Measurements from ENCODE around the gene TTBK1. TPM values are rescaled to one million over a fixed set of nuclear protein-coding genes. Genes with fewer than 3 reads are reported as not detected.

Gene TTBK1
- polyA plus RNA-seq, 1 donor from 2014 or later, result 4.2 TPM

- Histone ChIP-seq H3K27ac (ENCODE audit: low read length) (no peak overlapping the region), H3K79me2 (replicated peaks; ENCODE audit: insufficient read depth, low read length) (no peaks in the 10 kb centered on the region), H3F3A (ENCODE audit: insufficient read depth, low read length, poor library complexity, severe bottlenecking) (no peaks in the 10 kb centered on the region), H3K36me3 (ENCODE audit: insufficient read depth, low read length) (no peaks in the 10 kb centered on the region), H3K4me2 (ENCODE audit: low read length) (no peak overlapping the region), H4K20me1 (ENCODE audit: insufficient read depth) (no peaks in the 10 kb centered on the region), H3K4me3 (ENCODE audit: low read length) (no peak overlapping the region), H2AFZ (ENCODE audit: low read depth, low read length) (no peak overlapping the region), H3K27me3 (ENCODE audit: insufficient read depth, low read depth, low read length) (no peaks in the 10 kb centered on the region), H3K9me2 (ENCODE audit: insufficient read depth, low read length) (no peaks in the 10 kb centered on the region), H3K9ac (ENCODE audit: low read length) (no peak overlapping the region), H3K9me3 (ENCODE audit: low read length) (no peaks in the 10 kb centered on the region)
- TF ChIP-seq MXI1 (conservative IDR thresholded peaks at IDR 0.05; ENCODE audit: poor library complexity, severe bottlenecking) (no peak), POLR2AphosphoS5 (IDR thresholded peaks at IDR 0.05) (no peak), TAF1 (IDR thresholded peaks at IDR 0.05; ENCODE audit: low read depth) (no peak)
Observed at GRCh38 chr6:43282060-43282459, 38.8 kb downstream of the TTBK1 start.

GRCh38 chr6:43282636-43283513 is 39.6 kb downstream of the TTBK1 start:
- Histone ChIP-seq H3K4me2 (ENCODE audit: low read length) (no peak overlapping the region), H2AFZ (ENCODE audit: low read depth, low read length) (no peak overlapping the region), H3K36me3 (ENCODE audit: insufficient read depth, low read length) (no peaks in the 10 kb centered on the region), H4K20me1 (ENCODE audit: insufficient read depth) (no peaks in the 10 kb centered on the region), H3K9ac (ENCODE audit: low read length) (no peak overlapping the region), H3F3A (ENCODE audit: insufficient read depth, low read length, poor library complexity, severe bottlenecking) (no peaks in the 10 kb centered on the region), H3K27me3 (ENCODE audit: insufficient read depth, low read depth, low read length) (no peaks in the 10 kb centered on the region), H3K9me3 (ENCODE audit: low read length) (no peaks in the 10 kb centered on the region), H3K9me2 (ENCODE audit: insufficient read depth, low read length) (no peaks in the 10 kb centered on the region), H3K79me2 (replicated peaks; ENCODE audit: insufficient read depth, low read length) (no peaks in the 10 kb centered on the region), H3K27ac (ENCODE audit: low read length) (no peak overlapping the region), H3K4me3 (ENCODE audit: low read length) (no peak overlapping the region)
- TF ChIP-seq TAF1 (IDR thresholded peaks at IDR 0.05; ENCODE audit: low read depth) (no peak), CTCF (IDR thresholded peaks at IDR 0.05; ENCODE audit: poor library complexity, severe bottlenecking) (no peak), SMC3 (conservative IDR thresholded peaks at IDR 0.05; ENCODE audit: poor library complexity) (no peak), REST (IDR thresholded peaks at IDR 0.05; ENCODE audit: borderline replicate concordance) (no peak), POLR2AphosphoS5 (IDR thresholded peaks at IDR 0.05) (no peak), RAD21 (conservative IDR thresholded peaks at IDR 0.05) (no peak), MXI1 (conservative IDR thresholded peaks at IDR 0.05; ENCODE audit: poor library complexity, severe bottlenecking) (no peak)

- no peaks in the 10 kb centered on the region for H3K36me3 ChIP-seq (ENCODE audit: insufficient read depth, low read length)
- no peak overlapping the region for H3K9ac ChIP-seq (ENCODE audit: low read length)
- no peaks in the 10 kb centered on the region for H3K79me2 ChIP-seq (replicated peaks; ENCODE audit: insufficient read depth, low read length)
- H3K4me2 ChIP-seq (ENCODE audit: low read length), result no peak overlapping the region
- H2AFZ ChIP-seq (ENCODE audit: low read depth, low read length), result no peak overlapping the region
- H3K27ac ChIP-seq (ENCODE audit: low read length), result no peak overlapping the region
- H4K20me1 ChIP-seq (ENCODE audit: insufficient read depth), result no peaks in the 10 kb centered on the region
- no peak overlapping the region for H3K4me3 ChIP-seq (ENCODE audit: low read length)
- no peaks in the 10 kb centered on the region for H3K27me3 ChIP-seq (ENCODE audit: insufficient read depth, low read depth, low read length)
- no peaks in the 10 kb centered on the region for H3K9me2 ChIP-seq (ENCODE audit: insufficient read depth, low read length)
- no peaks in the 10 kb centered on the region for H3F3A ChIP-seq (ENCODE audit: insufficient read depth, low read length, poor library complexity, severe bottlenecking)
- no peaks in the 10 kb centered on the region for H3K9me3 ChIP-seq (ENCODE audit: low read length)
- TF ChIP-seq REST (IDR thresholded peaks at IDR 0.05; ENCODE audit: borderline replicate concordance) (no peak), CTCF (IDR thresholded peaks at IDR 0.05; ENCODE audit: poor library complexity, severe bottlenecking) (no peak), RAD21 (conservative IDR thresholded peaks at IDR 0.05) (no peak), POLR2AphosphoS5 (IDR thresholded peaks at IDR 0.05) (no peak), TAF1 (IDR thresholded peaks at IDR 0.05; ENCODE audit: low read depth) (no peak), EZH2 (IDR thresholded peaks at IDR 0.05; ENCODE audit: borderline replicate concordance, insufficient read depth, low read length, poor library complexity, severe bottlenecking) (no peak), SMC3 (conservative IDR thresholded peaks at IDR 0.05; ENCODE audit: poor library complexity) (no peak), EP300 (conservative IDR thresholded peaks at IDR 0.05; ENCODE audit: poor library complexity, severe bottlenecking) (no peak)
Observed at GRCh38 chr6:43283514-43283901, 40.2 kb downstream of the TTBK1 start.

Data from neural cell (in vitro differentiated cells).